AG04450 (cell line): ENCODE measurements around the gene PIGU. TPM values are rescaled to one million over a fixed set of nuclear protein-coding genes. Genes with fewer than 3 reads are reported as not detected.
"Not testable (repeated sequence)": the region's sequence is repeated elsewhere in the genome, so short reads cannot be mapped to it uniquely, and the experiment has no call there.

ENCODE experiments used
- CTCF ChIA-PET: fragments of 300-600, 350-600 bp; formaldehyde crosslinking; extraction: SDS; loops from one replicate; lab custom pipeline; 2022; ENCODE audit warnings: antibody characterized with exemption, inconsistent platforms; lab: Charles Lee
- POLR2A ChIA-PET: fragments of 350-600 bp; formaldehyde crosslinking; extraction: SDS; loops from one replicate; lab custom pipeline; 2021; ENCODE audit warnings: antibody characterized with exemption, inconsistent platforms; lab: Yijun Ruan, JAX
- DNase-seq: peaks from one replicate; pipeline ENCODE4 v3.0.0-alpha.2; 2011; ENCODE audit warnings: low read depth, low spot score
- H3K27ac ChIP-seq: one replicate; pipeline ENCODE4 v1.5.1; 2012; ENCODE audit warnings: low read depth, low read length, control low read depth
- H3K27me3 ChIP-seq: one replicate; pipeline ENCODE4 v1.6.0; 2012; ENCODE audit warnings: low read length; ENCODE audit not compliant: control insufficient read depth, insufficient read depth
- H3K4me3 ChIP-seq: 2 replicates; pipeline ENCODE4 v1.5.1; 2011; ENCODE audit warnings: mild to moderate bottlenecking, low read depth, low read length, control low read depth
- H3K9me3 ChIP-seq: 2 replicates; pipeline ENCODE4 v1.5.1; 2012; ENCODE audit warnings: low read length; ENCODE audit not compliant: control insufficient read depth, insufficient read depth
- CTCF ChIP-seq: IDR thresholded peaks from 2 replicates; pipeline ENCODE4 v1.5.1; 2011; ENCODE audit warnings: low read depth, low read length, control low read depth, inconsistent platforms
- polyA plus RNA-seq: library from polyadenylated mRNA; depleted of rRNA; stranded (reverse); fragments of >200 nt; gene quantifications from 2 replicates; pipeline ENCODE4 v1.2.3, GENCODE V29; 2011

The PIGU gene
- polyA plus RNA-seq, 1 experiment = 54.8 TPM

GRCh38 chr20:34522969-34523871, 153.7 kb downstream of the PIGU start:
- peak overlapping the region; percentile 83 for H3K27ac ChIP-seq
- no peak overlapping the region for H3K4me3 ChIP-seq
- peak; percentile 42 for DNase-seq
- H3K27me3 ChIP-seq = no peaks in the 10 kb centered on the region
- POLR2A ChIA-PET = no interaction called here
- TF ChIP-seq CTCF = peak; percentile 65
- CTCF ChIA-PET = interaction anchor here (0.6 to 8.0 kb wide), 9 partner anchors 29 to 374 kb away, joined by 3 to 66 read pairs (median 3); no protein-coding TSS in a partner anchor
- H3K9me3 ChIP-seq = no peaks in the 10 kb centered on the region

- H3K27ac ChIP-seq, DNase-seq, H3K4me3 ChIP-seq, H3K27me3 ChIP-seq, H3K9me3 ChIP-seq, POLR2A ChIA-PET: not testable (repeated sequence)
- CTCF ChIA-PET = interaction anchor here (8.0 kb wide), 1 partner anchor 207 kb away, joined by 66 read pairs; no protein-coding TSS in a partner anchor
Observed at GRCh38 chr20:34519841-34520240, 157.1 kb downstream of the PIGU start.

- H3K27ac ChIP-seq, H3K4me3 ChIP-seq, H3K27me3 ChIP-seq, H3K9me3 ChIP-seq, POLR2A ChIA-PET, DNase-seq: not testable (repeated sequence)
- CTCF ChIA-PET = interaction anchor here (0.7 kb wide), 1 partner anchor 1383 kb away, joined by 6 read pairs; no protein-coding TSS in a partner anchor
Observed at GRCh38 chr20:34518863-34519262, 158.0 kb downstream of the PIGU start.

- ChIA-PET CTCF (interaction anchor here (1.0 to 3.9 kb wide), 4 partner anchors 21 to 253 kb away, joined by 3 to 38 read pairs (median 4); no protein-coding TSS in a partner anchor), POLR2A (interaction anchor here (1.4 to 2.4 kb wide), 3 partner anchors 8 to 204 kb away, joined by 4 to 18 read pairs (median 7); partner anchors contain the start of gene ITCH)
- DNase-seq = no peak
- Histone ChIP-seq H3K27ac (peak overlapping the region; percentile 92), H3K27me3 (no peaks in the 10 kb centered on the region), H3K9me3 (no peaks in the 10 kb centered on the region; the same call in 1 of the 2 replicates), H3K4me3 (peak overlapping the region; percentile 82)
- no peak for TF ChIP-seq CTCF
Observed at GRCh38 chr20:34517114-34517505, 159.8 kb downstream of the PIGU start.

- peak; percentile 94 for DNase-seq
- Histone ChIP-seq H3K4me3 (peak within 1 kb of the TSS; percentile 82), H3K9me3 (no peaks in the 10 kb centered on the region; the same call in 1 of the 2 replicates), H3K27ac (peak within 1 kb of the TSS; percentile 92), H3K27me3 (no peaks in the 10 kb centered on the region)
- ChIA-PET CTCF (interaction anchor here (0.6 to 3.9 kb wide), 4 partner anchors 191 to 254 kb away, joined by 3 to 38 read pairs (median 4); no protein-coding TSS in a partner anchor), POLR2A (interaction anchor here (0.5 to 2.4 kb wide), 5 partner anchors 9 to 204 kb away, joined by 3 to 18 read pairs (median 4); partner anchors contain the start of gene ITCH)
- no peak for TF ChIP-seq CTCF
Observed at GRCh38 chr20:34516247-34517113, 160.4 kb downstream of the PIGU start, which contains the start of gene DYNLRB1. DYNLRB1 (plus strand) TSS chr20:34516422; CDS start chr20:34516459, 37 bp downstream.
